Effector CD4-positive, alpha-beta T cell (primary cell): ENCODE results near the gene CRIM1.

Source experiments
- DNase-seq: peaks from one replicate; pipeline ENCODE4 v3.0.0-alpha.2; 2020

CRIM1 gene

DNA sequence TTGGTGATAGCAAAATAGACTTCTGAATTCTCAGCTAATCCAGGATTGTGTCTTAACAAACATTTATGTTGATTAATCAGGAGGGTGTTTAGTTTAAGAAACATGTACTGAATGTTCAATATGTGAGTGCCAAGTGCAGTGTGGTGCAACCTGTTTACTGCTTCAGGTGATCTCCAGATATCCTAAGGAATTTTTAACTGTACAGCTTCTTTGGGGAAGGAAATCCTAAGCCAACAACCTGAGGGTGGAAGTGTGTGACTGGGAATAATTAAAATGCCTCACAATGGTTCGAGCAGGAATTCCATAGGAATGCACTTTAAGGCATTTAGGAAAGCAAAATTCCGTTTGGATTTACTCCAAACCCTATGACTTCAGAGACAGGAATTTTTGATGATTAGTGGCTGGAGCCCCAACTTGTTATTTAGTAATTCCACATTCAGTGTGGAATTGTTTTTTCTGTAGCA is 16.4 kb downstream of the CRIM1 start:
- DNase-seq, result no peak

DNA sequence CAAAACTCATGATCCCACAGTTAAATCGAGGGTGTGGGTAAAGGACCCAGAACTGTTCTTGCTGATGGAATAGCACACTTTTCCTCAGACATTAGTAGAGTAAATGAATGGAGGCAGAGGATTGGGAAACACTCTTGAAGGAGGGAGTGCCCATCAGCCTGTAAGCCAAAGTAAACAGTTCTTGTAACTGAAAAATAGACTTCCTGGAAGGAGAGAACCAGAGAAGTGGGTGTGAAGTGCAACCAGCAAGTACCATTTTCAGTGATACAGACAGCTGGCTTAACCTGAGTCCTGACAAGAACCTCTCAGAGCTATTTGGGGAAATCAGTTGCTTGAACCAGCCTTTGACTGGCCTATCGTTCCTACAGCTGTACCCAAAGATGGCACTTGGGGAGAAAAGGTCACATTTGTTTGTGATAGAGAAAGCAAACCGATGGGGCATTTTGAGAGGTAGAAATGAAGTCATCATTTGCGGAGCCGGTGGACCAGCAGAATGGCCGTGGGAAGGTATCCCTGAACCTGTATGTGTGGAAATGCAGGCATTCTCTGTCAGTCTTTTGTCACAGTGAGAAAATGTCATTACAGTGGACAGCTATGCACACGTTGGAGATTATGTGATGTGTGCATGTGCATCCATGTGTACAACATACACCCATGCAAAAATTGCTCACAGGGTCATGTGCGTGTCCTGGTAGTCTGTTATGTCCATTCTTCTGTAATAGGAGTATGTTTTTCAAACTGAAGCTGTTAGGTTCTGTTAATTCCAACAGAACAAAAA is 17.8 kb downstream of the CRIM1 start:
- no peak for DNase-seq

DNA sequence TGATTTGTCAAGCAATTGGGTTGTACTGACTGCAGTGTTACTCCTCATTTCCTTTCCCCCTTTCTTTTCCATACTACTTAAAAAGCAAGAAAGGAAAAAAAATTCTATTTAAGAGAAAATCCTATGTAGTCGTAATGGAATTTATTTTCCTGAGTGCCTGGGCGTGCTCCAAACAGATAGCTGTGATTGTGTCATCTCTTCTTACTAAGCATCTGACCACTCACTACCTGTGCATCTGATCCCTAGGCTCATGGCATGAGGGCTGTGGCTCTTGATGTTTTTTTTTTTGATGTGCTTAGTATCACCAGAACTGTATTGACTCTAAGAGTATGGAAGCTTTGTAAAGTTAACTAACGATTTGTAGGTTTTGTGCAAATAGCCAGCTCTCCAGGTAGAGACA is 19.0 kb downstream of the CRIM1 start:
- DNase-seq, result no peak

DNA sequence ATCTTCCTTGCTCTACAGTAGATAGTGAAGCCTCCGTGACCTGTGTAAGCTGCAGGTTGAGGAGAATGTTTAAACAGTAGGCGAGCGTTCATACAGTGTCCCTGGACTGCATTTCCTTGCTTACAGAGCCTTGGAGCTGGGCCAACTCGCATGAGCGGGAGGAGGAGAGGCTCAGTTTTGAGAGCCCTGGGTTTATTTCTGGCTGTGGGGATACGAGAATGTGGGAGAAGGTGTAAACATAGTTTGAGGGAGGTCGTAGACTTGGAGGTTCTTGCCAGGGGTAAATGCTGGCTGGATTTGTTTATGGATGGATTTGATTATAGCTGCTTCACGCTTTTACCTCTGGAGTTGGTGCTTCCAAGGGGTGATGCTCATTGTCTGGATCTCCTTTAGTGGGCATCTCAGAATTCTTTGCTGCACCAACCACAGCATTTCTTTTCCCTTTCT is 20.8 kb downstream of the CRIM1 start:
- DNase-seq, result no peak

DNA sequence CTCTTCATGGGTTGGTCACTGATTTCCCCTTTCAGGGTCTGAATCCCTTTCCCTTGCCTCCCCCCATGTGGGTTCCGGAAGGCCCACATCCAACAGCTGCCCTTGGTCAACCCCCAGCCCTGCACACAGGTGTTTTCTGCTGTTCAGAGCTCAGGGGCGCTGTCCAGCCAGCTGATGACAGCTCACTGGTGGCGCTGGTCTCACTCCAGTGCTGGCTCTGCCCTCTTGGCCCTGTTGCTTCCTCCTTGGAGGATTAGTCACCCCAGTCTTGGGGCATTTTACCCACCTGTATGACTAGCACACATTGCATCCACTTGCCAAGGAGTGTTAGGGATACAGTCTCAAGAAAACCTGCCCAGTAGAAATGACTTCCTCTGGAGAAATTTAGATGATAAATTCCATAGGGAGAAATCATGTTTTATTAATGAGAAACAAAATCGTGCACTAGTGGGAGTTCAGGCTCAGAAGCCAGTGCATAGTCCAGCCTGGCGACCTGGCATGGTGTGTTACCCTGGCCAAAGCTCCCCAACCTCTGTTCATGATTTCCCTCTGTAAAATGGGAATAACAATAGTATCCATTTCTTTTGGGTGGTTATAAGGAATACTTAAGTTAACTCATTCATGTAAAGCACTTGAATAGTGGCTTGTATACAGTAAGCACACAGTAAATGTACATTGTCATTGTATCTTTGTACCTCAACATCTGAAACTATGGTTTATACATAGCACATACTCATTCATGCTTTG is 21.6 kb downstream of the CRIM1 start:
- DNase-seq, result no peak

DNA sequence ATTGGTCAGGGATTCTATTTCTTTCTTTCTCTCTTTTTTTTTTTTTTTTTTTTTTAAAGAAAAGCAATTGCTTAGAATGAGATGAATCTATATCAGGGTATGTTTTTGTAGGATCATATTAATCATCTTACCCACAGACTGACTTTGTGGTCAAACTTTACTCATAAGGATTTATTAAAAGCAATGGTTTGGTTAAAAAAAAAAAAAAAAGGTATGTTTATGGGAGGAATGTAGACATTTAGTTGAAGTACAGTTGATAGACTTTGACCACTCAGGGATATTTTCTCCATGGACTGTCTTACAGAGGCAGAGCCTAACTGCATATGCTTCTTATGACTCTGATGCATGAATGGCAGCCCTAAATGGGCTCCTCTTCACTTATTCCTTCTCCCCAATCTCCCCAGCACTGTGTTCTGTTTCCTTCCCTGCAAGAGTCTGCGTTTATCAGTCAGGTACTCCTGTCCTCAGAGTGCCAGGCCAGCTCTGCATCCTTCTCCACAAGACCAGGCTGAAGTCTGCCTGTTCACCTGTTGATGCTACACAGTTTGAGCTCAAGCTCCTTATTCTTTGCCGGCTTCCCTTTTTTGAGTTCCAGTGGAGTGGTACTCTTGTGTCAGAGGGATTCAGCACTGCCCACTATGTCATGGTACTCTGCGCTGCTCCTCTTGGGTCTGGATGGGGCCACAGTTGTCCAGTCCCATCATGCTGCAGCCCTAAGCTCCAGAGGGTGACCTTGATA is 24.3 kb downstream of the CRIM1 start:
- no peak for DNase-seq

DNA sequence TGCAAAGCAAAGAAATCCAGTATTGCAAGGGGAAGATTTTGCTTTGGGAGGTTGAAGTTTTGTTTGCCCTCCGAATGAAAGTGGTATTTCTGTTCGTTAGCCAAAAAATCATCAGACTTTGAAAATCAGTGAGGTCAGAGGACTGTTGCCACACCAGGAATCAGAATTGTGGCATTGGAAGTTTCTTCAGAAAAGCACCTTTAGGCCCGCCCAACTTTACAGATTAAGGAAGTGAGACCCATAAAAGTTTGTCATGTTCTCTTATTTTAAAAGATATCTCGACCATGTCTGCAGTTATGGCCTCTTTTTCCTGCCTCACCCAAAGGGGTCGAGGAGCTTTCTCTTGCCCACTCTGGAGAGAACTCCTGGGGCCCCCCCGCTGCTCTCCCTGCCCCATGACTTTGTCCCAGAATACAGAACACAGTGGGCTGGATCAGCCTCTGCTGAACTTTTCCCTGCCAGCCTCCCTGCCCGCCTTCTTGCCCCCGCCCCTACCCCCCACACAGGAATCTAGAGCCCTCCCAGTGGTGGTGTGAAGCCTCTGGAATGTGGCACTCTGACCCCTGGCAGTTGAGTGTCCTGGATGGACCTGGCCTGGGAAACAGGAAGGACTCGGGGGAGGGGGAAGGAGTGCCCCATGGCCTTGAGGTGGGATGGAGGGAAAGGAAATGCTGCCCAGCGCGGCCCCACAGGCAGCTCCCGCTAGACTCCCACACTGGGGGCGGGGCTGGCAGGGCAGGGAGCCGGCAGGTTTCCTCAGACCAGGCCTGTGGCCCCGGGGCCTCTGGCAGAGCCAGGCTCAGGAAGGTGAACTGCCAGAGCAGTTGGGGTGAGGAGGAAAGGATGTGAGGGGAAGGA is 25.3 kb downstream of the CRIM1 start:
- no peak for DNase-seq

DNA sequence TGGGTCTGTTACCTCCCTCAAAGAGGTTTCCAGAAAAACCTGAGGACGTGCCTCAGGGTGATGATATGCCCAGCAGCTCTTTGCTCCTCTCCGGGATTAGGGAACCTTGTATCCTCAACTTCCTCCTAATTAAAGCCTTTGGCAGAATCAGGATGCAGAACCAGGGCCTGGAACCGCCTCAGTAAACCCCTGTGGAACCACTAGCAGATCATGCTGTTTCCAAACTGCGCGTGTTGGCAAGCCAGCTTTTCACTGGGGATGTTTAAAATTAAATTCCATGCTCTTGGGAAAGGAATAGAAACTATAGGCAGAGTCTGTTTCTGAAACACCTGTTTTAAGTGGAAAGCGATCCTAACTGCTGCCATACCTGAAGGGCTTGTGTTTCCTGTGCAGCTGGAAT is 26.4 kb downstream of the CRIM1 start:
- DNase-seq, result no peak

DNA sequence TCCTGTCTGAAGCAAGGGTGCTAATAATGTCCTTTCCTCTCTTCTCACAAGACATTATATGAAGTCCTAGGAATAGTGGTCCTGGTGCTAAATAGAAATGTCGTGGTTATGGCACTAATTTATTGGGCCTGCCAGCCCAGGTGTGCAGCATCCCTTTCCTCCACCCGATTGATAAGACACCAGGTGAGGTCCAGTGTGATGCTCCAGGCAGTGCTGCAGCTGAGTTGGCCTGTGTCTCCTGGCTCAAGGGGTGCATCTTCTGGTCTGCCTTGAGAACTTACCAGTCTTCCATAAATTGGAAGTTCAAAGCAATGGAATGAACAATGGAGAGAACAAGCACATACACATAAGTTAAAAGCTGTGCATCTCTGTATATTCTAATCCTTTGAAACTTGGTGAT is 26.9 kb downstream of the CRIM1 start:
- DNase-seq, result no peak

DNA sequence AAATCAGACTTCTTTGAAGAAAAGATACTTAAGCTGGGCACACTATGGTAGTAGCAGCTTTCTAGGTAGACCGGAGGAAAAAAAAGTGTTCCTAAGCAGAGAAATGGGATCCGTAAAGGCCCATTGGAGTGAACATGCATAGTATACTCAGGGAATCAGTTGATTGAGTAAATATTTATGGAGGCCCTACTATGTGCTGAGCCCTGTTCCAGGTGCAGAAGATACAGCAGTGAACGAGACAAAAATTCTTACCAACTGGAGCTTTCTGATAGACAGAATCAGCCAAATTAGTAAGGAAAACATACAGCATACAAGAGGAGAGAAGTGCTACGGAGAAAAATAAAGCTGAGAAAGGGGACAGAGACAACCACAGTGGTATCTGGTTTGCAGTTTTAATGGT is 28.1 kb downstream of the CRIM1 start:
- DNase-seq, result no peak

DNA sequence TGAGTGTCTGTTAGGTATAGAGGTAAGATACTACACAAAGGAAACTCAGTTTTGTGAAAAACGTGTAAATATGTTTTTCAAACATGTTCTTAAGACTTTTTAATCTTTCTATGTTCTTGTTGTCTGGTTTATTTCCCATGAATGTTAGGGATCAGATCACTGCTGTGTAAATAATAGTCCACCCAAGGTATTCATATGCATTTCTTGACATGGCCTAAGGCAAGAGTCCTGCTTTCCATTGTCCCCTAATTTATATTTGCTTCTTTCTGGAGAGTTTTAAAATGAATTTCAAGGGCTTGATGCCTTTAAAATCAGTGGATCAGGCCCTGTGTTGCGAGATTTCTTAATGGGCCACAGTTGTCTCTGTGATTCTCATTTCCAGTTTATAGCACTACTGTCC is 28.9 kb downstream of the CRIM1 start:
- DNase-seq, result no peak

DNA sequence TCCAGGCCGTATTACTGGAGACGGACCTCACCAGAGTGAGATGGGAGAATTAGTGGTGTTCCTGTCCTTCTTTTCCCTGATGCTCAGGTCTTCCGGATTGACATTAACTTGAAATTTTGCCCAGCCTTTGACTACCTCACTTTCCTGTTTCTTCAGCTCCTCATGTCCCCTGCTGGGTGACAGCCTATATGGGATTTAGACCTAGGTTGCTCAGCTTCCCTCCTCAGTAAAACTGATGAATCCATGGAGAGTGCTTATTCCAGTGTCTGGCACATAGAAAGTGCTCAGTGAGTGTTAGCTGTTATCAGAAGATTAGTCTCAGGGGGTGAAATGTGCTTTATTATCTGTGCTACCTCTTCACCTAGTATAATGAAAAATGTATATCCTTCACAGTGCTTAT is 30.0 kb downstream of the CRIM1 start:
- no peak for DNase-seq

DNA sequence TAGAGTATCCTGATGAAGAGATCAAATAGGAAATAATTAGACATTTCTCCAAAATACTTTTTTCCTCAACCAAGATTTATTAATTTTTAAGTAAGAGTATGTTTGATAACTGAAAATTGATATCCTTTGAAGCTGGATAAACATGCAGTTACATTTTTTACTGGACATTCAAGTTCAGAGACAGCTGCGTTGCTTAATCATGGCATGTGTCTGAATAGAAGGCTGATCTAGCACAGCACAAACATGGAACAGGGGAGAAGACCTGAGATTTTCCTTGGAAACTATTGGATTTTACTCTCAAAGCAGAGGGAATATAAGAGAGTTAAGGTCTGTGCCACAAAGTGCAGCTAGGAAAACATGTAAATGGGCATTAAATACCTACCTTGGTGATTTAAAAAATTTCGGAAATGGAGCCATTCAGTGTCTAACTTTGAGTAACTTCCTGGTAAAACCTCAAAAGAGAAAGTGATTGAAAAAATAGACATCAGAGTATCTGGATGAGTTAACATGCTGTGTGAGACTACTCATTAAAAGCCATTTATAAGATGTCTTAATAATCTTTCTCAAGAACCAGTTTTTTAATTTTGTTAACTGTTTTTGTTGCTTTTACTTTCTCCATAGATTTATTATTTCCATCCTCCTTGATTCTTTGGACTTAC is 31.8 kb downstream of the CRIM1 start:
- DNase-seq, result no peak

DNA sequence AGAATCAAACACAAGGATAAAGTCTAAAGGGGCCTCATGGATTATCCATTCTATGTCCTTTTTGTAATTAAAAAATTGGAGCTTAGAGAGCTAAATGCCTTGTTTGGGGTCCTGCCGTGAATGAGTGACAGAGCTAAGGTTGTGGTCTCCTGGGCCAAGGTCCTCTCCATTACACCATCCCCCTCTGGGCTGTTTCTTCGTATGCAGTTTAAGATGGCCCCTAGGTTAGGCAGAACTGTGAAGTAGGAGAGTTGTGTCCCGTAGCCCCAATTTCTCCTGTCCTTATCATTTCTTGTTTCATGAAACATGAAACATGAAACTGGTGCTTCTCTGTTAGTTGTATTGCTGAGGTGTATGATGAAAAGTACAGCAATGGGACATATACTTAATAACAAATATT is 32.9 kb downstream of the CRIM1 start:
- no peak for DNase-seq

DNA sequence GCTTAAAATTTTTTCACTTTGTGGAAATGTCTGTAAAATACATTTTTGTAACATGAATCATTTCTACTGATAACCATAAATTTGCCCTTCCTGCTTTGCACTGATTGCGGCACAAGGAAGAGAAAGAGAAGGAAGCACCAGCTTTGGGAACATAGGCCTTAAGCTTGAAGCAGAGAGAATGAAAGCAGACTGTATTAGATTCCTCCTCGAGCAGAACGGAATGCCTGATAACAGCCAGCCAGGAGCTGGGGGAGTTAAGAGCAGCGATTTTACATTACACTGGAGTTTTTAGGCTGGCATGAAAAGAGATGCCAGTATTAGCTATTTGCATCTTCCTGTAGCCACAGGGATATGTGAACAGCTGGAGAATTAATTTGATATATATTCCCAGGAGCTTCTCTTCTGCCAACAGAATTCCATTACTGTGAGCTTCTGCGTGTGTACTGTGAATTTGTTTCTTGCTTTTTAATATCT is 33.5 kb downstream of the CRIM1 start:
- DNase-seq, result no peak

DNA sequence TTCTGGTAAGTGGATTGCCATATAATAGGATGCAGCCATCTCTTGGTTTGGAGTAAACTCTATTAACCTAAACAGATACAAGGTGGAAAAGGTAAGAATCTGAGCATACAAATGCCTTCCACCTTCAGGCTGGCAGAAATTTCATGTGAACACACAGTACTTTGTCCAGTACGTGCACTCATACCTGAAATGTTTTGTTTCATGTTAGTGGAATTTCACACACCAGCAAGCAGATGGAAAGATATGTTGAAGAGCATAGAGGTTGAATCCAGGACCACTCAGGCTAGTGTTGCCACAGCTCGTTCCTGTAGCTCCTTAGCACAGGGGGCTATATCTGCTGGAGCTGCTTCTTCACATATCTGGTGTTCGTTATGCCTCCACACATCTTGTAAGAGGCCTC is 34.0 kb downstream of the CRIM1 start:
- DNase-seq, result no peak

DNA sequence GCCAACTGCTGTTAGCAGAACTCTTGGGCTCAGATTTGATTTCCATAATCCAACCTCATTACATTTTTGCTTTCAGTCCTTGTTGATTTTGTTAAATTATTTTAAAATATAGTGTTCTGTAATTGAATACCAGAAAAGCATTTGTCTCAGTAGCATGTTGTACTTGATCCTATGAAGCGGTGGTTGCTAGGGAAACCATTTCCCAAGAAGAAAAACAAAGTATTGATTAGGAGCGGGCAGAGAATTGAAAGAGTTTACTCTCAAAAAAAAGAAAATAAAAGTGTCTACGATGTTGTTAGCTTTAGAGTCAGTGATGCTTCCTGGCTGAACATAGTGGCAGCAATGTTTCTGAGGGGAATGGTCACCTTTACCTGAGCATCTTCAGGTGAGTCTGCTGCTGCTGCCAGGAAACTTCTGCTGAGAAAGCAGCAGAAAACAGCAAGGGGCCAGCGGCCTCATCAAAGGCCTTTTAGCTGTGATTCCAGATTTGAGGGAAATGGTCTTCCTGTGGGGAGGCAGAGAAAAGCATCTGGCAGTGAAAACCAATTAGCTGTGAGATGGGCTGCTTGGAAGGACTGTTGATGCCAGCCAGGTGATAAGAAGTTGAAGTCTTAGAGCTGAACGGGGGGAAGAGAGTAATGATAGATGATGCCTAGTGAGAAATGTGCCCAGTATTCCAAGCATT is 37.1 kb downstream of the CRIM1 start:
- DNase-seq, result no peak

DNA sequence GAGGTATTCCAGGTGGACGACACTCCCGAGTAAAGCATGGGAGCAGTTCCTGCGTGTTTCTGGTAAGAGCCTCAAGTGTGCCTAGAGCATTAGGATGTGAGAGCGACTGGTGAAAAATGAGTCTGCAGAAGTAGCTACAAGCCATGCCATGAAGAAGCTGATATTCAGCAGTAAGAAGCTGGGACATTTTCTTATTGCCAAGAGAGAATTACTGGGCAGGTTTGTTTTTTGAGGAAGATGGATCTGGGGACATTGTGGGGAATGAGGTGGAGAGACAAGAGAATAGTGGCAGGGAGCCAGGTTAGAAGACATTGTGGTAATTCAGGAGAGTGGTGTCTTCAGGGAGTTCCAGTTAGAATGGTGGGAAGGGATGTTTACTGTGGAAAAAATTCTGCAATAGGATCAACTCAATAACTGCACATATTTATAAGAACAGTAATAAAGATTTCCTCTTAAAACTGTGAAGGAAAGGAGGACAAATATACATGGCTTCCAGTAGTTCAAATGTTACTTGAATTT is 38.2 kb downstream of the CRIM1 start:
- no peak for DNase-seq

DNA sequence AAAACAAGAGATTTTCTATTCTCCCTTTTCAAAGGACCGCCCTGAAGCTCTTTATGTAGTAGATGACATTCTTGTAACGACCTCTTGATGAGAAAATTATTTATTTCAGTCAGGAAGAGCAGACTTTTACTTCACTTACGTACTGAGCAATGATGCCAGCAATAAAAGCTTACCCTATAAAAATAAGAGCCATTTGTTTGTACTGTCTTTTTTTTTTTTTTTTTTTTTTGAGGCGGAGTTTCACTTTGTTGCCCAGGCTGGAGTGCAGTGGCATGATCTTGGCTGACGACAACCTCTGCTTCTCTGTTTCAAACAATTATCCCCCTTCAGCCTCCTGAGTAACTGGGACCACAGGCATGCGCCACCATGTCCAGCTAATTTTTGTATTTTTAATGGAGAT is 39.2 kb downstream of the CRIM1 start:
- no peak for DNase-seq

DNA sequence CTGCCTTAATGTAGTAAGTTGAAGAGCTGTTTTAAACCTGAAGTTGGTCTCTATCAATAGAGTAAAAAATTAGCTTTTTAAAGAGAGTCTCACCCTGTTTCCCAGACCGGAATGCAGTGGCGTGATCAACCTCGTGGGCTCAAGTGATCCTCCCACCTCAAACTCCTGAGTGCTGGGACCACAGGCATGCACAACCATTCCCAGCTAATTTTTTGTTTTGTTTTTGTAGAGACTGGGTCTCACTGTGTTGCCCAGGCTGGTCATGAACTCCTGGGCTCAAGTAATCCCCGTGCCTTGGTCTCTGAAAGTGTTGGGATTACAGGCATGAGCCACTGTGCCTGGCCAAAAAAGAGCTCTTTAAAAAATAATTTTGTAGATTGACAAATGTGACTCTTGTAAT is 40.3 kb downstream of the CRIM1 start:
- DNase-seq, result no peak
